Measurements from ENCODE around the gene NDUFAF2. TPM values are rescaled to one million over a fixed set of nuclear protein-coding genes. Genes with fewer than 3 reads are reported as not detected.

NDUFAF2 gene
- total and polyA plus RNA-seq, 2 of the 13 experiments (the other 11 are each of a cell fraction or from before 2014, with no cell fraction given), result 34.0 to 78.4 TPM

- TF ChIP-seq ARID3A (IDR thresholded peaks at IDR 0.05; ENCODE audit: low read depth, low read length) (no peak), ZFYVE20 (CRISPR knock-in tag; IDR thresholded peaks at IDR 0.05; ENCODE audit: borderline replicate concordance, low read depth) (no peak), NONO (IDR thresholded peaks at IDR 0.05) (no peak), NONO (CRISPR knock-in tag; conservative IDR thresholded peaks at IDR 0.05) (0 out of 2 replicates have a peak, but pooled peaks have one; percentile 23), MIER3 (CRISPR knock-in tag; IDR thresholded peaks at IDR 0.05; ENCODE audit: borderline replicate concordance) (0 out of 2 replicates have a peak, but pooled peaks have one; percentile 45), ZNF639 (CRISPR knock-in tag; conservative IDR thresholded peaks at IDR 0.05) (no peak), NFKB2 (CRISPR knock-in tag; IDR thresholded peaks at IDR 0.05; ENCODE audit: borderline replicate concordance) (no peak; the same call in 1 of the 2 replicates), SSRP1 (CRISPR knock-in tag; IDR thresholded peaks at IDR 0.05) (no peak), IRX3 (CRISPR knock-in tag; IDR thresholded peaks at IDR 0.05; ENCODE audit: borderline replicate concordance, low read depth) (no peak), PRDM4 (CRISPR knock-in tag; IDR thresholded peaks at IDR 0.05; ENCODE audit: borderline replicate concordance) (no peak), DR1 (CRISPR knock-in tag; IDR thresholded peaks at IDR 0.05) (peak; percentile 42), SOX6 (IDR thresholded peaks at IDR 0.05) (no peak), SOX6 (CRISPR knock-in tag; IDR thresholded peaks at IDR 0.05) (no peak), NR1H2 (CRISPR knock-in tag; IDR thresholded peaks at IDR 0.05; ENCODE audit: borderline replicate concordance, low read depth) (no peak), PATZ1 (CRISPR knock-in tag; IDR thresholded peaks at IDR 0.05) (no peak), NR2F2 (IDR thresholded peaks at IDR 0.05; ENCODE audit: borderline replicate concordance, low read depth) (no peak), ZNF224 (CRISPR knock-in tag; IDR thresholded peaks at IDR 0.05) (no peak), ZNF773 (CRISPR knock-in tag; IDR thresholded peaks at IDR 0.05; ENCODE audit: borderline replicate concordance) (no peak), RBM39 (IDR thresholded peaks at IDR 0.05; ENCODE audit: low read depth, low read length, poor library complexity, severe bottlenecking) (no peak), TRIM24 (CRISPR knock-in tag; IDR thresholded peaks at IDR 0.05) (no peak), ZNF878 (CRISPR knock-in tag; IDR thresholded peaks at IDR 0.05) (no peak), YY1 (IDR thresholded peaks at IDR 0.05; ENCODE audit: insufficient read depth, insufficient replicate concordance, low read depth, low read length) (peak; percentile 95)
Observed at GRCh38 chr5:60944904-60945812, at the start of gene NDUFAF2, which contains the start of gene ERCC8 (continued).
